ENCODE measurements around the gene LENEP.

The LENEP gene

GRCh38 chr1:155007251-155007828 is 14.0 kb downstream of the LENEP start:
- Histone ChIP-seq H3K79me2 (ENCODE audit: control insufficient read depth, insufficient read depth, low read length, unreplicated experiment) (peaks cover 76% of the 10 kb centered on the region), H3K4me3 (ENCODE audit: low read depth, low read length) (no peak overlapping the region), H3K27me3 (ENCODE audit: insufficient read depth, low read length) (no peaks in the 10 kb centered on the region), H3K4me1 (ENCODE audit: control insufficient read depth, insufficient read depth, low read length, unreplicated experiment) (peaks cover 38% of the 10 kb centered on the region), H3K27ac (ENCODE audit: low read depth, low read length) (no peak overlapping the region), H2AFZ (ENCODE audit: low read length, unreplicated experiment) (no peak overlapping the region), H3K36me3 (ENCODE audit: insufficient read depth, low read length) (no peaks in the 10 kb centered on the region)

DNA sequence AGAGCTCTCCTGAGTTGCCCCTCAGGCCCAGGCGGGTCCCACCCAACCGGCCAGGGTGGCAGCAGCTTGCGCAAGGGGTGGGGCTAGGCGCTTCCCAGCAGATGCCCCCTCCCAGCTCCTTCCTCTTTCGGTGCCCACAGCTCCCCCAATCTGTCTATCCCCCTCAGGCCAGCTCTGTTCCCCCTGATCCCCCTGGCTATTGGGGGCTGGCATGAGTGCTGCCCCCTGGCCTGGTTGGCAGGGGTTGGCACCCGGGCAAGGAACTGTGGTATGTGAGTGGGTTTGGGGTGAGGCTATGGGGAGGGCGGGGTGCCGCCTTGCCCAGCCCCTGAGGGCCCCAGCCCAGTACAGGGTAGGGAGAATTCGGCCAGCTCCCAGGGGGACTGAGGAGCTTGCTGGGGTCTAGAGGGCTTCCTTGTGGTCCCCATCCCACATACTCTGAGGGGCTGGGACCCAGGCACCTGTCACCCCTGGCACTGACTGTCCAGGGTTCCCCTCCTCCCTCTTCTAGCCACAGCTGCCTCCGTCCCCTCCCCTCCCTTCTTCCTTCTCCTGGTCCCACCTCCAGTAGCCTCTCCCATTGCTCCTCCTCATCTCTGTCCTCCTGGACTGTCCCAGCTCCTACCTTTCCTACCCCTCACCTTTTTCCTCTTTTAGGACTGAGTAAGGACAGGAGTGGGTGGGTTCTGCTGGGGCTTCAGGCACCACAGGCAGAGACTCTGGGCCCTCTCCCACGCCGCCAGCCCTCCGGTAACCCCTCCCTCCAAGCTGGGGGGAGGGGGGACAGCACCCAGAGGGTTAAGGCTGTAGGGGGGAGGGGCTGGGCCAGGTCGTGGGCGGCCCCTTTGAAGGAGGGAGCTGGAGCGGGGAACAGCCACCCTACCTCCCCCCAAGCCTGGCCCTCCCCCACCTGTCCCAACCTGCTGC is 14.9 kb downstream of the LENEP start:
- H3K79me2 ChIP-seq (ENCODE audit: control insufficient read depth, insufficient read depth, low read length, unreplicated experiment): peaks cover 70% of the 10 kb centered on the region
- no peaks in the 10 kb centered on the region for H3K36me3 ChIP-seq (ENCODE audit: insufficient read depth, low read length)
- no peak overlapping the region for H2AFZ ChIP-seq (ENCODE audit: low read length, unreplicated experiment)
- no peak overlapping the region for H3K27ac ChIP-seq (ENCODE audit: low read depth, low read length)
- no peaks in the 10 kb centered on the region for H3K27me3 ChIP-seq (ENCODE audit: insufficient read depth, low read length)
- H3K4me1 ChIP-seq (ENCODE audit: control insufficient read depth, insufficient read depth, low read length, unreplicated experiment): peaks cover 44% of the 10 kb centered on the region
- no peak overlapping the region for H3K4me3 ChIP-seq (ENCODE audit: low read depth, low read length)

- peaks cover 61% of the 10 kb centered on the region for H3K79me2 ChIP-seq (ENCODE audit: control insufficient read depth, insufficient read depth, low read length, unreplicated experiment)
- H3K4me1 ChIP-seq (ENCODE audit: control insufficient read depth, insufficient read depth, low read length, unreplicated experiment): peaks cover 41% of the 10 kb centered on the region
- no peak overlapping the region for H2AFZ ChIP-seq (ENCODE audit: low read length, unreplicated experiment)
- peaks cover 5% of the 10 kb centered on the region; the same call in 1 of the 2 replicates for H3K36me3 ChIP-seq (ENCODE audit: insufficient read depth, low read length)
- H3K27me3 ChIP-seq (ENCODE audit: insufficient read depth, low read length): no peaks in the 10 kb centered on the region
- H3K27ac ChIP-seq (ENCODE audit: low read depth, low read length): no peak overlapping the region
- no peak overlapping the region for H3K4me3 ChIP-seq (ENCODE audit: low read depth, low read length)
These were observed 15.9 kb downstream of the LENEP start for GRCh38 chr1:155009221-155009711.

DNA sequence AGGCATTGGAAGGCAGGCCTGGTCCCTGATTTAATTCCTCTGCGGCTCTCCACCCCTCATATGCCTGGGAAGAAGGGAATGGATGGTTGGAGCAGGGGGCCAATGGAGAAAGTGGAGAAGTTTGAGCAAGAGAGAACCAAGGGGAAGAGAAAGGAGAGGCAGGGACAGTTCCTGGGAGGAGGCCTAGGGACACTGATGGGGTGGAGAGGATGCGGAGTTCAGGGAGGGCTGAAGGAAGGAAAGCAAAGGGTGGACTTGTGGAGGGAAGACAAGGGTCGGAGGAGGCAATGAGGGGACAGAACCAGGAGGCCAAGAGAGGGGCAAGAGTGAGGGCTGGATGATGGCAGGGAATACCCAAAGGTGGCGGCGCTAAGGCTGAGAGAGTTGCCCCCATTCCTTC is 16.4 kb downstream of the LENEP start:
- Histone ChIP-seq H3K4me3 (ENCODE audit: low read depth, low read length) (no peak overlapping the region), H3K27ac (ENCODE audit: low read depth, low read length) (no peak overlapping the region), H3K27me3 (ENCODE audit: insufficient read depth, low read length) (no peaks in the 10 kb centered on the region), H3K79me2 (ENCODE audit: control insufficient read depth, insufficient read depth, low read length, unreplicated experiment) (peaks cover 56% of the 10 kb centered on the region), H3K4me1 (ENCODE audit: control insufficient read depth, insufficient read depth, low read length, unreplicated experiment) (peaks cover 37% of the 10 kb centered on the region), H2AFZ (ENCODE audit: low read length, unreplicated experiment) (no peak overlapping the region), H3K36me3 (ENCODE audit: insufficient read depth, low read length) (peaks cover 5% of the 10 kb centered on the region; the same call in 1 of the 2 replicates)

GRCh38 chr1:155010211-155010918 is 17.0 kb downstream of the LENEP start:
- no peak overlapping the region for H2AFZ ChIP-seq (ENCODE audit: low read length, unreplicated experiment)
- H3K4me3 ChIP-seq (ENCODE audit: low read depth, low read length): no peak overlapping the region
- peaks cover 30% of the 10 kb centered on the region for H3K4me1 ChIP-seq (ENCODE audit: control insufficient read depth, insufficient read depth, low read length, unreplicated experiment)
- H3K79me2 ChIP-seq (ENCODE audit: control insufficient read depth, insufficient read depth, low read length, unreplicated experiment): peaks cover 50% of the 10 kb centered on the region
- no peaks in the 10 kb centered on the region for H3K27me3 ChIP-seq (ENCODE audit: insufficient read depth, low read length)
- no peak overlapping the region for H3K27ac ChIP-seq (ENCODE audit: low read depth, low read length)
- H3K36me3 ChIP-seq (ENCODE audit: insufficient read depth, low read length): peaks cover 5% of the 10 kb centered on the region; the same call in 1 of the 2 replicates

DNA sequence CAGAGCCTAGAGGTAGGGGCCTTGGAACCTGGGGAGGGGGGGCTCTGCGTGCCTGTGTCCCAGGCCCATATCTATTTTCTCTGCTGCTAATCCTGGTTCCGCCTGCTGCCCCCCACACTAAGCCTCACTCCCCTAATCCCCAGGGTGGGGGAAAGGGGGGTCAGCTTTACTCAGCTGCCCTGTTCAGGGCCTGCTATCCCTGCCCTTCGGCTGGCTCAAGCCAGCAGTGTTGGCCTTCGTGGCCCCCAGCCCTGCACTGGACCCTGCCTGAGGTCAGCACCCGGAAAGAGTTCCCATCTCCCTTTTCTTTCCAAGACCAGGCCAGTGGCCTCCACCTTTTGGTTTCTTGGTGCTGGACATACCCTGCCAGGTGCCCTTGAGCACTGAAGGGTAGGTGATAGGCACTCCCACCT is 17.6 kb downstream of the LENEP start:
- Histone ChIP-seq H3K4me1 (ENCODE audit: control insufficient read depth, insufficient read depth, low read length, unreplicated experiment) (peaks cover 24% of the 10 kb centered on the region), H2AFZ (ENCODE audit: low read length, unreplicated experiment) (no peak overlapping the region), H3K27me3 (ENCODE audit: insufficient read depth, low read length) (no peaks in the 10 kb centered on the region), H3K4me3 (ENCODE audit: low read depth, low read length) (no peak overlapping the region), H3K36me3 (ENCODE audit: insufficient read depth, low read length) (peaks cover 5% of the 10 kb centered on the region; the same call in 1 of the 2 replicates), H3K27ac (ENCODE audit: low read depth, low read length) (peak overlapping the region; percentile 38; the same call in 1 of the 2 replicates), H3K79me2 (ENCODE audit: control insufficient read depth, insufficient read depth, low read length, unreplicated experiment) (peaks cover 44% of the 10 kb centered on the region)

GRCh38 chr1:155011437-155012025 is 18.1 kb downstream of the LENEP start:
- Histone ChIP-seq H3K4me3 (ENCODE audit: low read depth, low read length) (no peak overlapping the region), H3K79me2 (ENCODE audit: control insufficient read depth, insufficient read depth, low read length, unreplicated experiment) (peaks cover 39% of the 10 kb centered on the region), H3K27ac (ENCODE audit: low read depth, low read length) (peak overlapping the region; percentile 38; the same call in 1 of the 2 replicates), H3K4me1 (ENCODE audit: control insufficient read depth, insufficient read depth, low read length, unreplicated experiment) (peaks cover 22% of the 10 kb centered on the region), H2AFZ (ENCODE audit: low read length, unreplicated experiment) (no peak overlapping the region), H3K36me3 (ENCODE audit: insufficient read depth, low read length) (peaks cover 6% of the 10 kb centered on the region; the same call in 1 of the 2 replicates), H3K27me3 (ENCODE audit: insufficient read depth, low read length) (no peaks in the 10 kb centered on the region)

DNA sequence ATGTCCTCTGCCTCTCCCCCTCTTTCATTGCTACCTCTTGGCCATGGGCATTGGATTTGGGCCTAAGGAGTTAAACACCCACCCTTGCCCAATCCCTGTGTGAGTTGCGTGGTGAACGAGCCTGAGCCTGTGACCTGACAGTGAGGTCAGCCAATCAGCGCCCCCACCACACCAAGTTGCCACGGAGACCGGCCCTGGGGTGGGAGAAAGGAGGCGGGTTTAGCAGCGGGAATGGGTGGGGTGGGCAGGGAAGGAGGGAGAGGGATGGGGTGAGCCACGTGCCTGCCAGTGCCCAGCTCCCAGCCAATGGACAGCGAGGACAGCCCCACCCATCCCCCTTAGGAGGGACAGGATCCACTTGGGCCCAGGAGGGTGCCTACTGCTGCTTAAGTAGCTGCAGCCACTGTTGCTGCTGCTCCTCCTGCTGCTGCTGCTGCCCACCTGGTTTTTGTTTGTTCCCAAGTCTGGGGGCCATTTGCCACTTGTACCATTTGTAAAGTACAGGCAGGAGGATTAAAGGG is 18.7 kb downstream of the LENEP start:
- Histone ChIP-seq H3K27me3 (ENCODE audit: insufficient read depth, low read length) (no peaks in the 10 kb centered on the region), H3K4me3 (ENCODE audit: low read depth, low read length) (no peak overlapping the region), H3K27ac (ENCODE audit: low read depth, low read length) (peak overlapping the region; percentile 38; the same call in 1 of the 2 replicates), H2AFZ (ENCODE audit: low read length, unreplicated experiment) (no peak overlapping the region), H3K36me3 (ENCODE audit: insufficient read depth, low read length) (peaks cover 9% of the 10 kb centered on the region; the same call in 1 of the 2 replicates), H3K79me2 (ENCODE audit: control insufficient read depth, insufficient read depth, low read length, unreplicated experiment) (peaks cover 33% of the 10 kb centered on the region), H3K4me1 (ENCODE audit: control insufficient read depth, insufficient read depth, low read length, unreplicated experiment) (peaks cover 27% of the 10 kb centered on the region)

DNA sequence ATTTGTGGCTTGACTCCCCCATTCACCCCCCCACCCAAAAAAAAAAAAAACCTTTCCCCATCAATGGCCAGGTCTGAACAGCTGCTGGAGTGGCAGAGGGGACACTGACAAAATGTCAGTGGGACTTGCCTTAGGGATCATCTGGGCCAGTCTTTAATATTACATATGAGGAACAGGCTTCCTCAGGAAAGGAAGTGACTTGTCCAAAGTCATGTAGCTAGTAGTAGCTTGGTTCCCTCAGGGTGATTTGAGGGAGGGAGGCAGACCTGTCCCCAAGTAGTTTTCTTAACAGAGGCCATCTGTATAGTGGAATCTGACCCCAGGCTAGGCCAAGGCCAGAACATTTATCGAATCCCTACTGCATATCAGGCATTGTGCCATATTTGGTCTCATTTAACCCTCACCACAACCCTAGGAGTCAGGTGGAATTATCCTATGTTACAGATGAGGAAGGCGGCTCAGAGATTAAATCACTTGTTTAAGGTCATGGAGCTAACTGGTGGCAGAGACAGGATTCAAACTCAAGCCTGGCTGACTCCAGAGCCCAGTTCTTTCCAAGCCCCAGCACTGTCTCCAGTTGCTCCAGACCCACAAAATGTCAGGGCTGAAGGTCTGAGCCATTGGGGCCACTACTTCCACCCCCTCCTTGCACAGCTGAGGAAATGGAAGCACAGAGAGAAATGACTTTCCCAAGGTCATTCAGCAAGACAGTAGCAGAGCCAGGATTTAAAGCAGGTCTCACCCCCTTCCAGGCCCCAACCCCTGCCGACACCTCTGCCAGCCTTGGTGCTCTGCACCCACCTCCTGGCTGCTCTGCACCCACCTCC is 19.6 kb downstream of the LENEP start:
- H3K36me3 ChIP-seq (ENCODE audit: insufficient read depth, low read length): peaks cover 9% of the 10 kb centered on the region; the same call in 1 of the 2 replicates
- no peaks in the 10 kb centered on the region for H3K27me3 ChIP-seq (ENCODE audit: insufficient read depth, low read length)
- peaks cover 26% of the 10 kb centered on the region for H3K79me2 ChIP-seq (ENCODE audit: control insufficient read depth, insufficient read depth, low read length, unreplicated experiment)
- no peak overlapping the region for H3K4me3 ChIP-seq (ENCODE audit: low read depth, low read length)
- no peak overlapping the region for H3K27ac ChIP-seq (ENCODE audit: low read depth, low read length)
- H3K4me1 ChIP-seq (ENCODE audit: control insufficient read depth, insufficient read depth, low read length, unreplicated experiment): peaks cover 33% of the 10 kb centered on the region
- H2AFZ ChIP-seq (ENCODE audit: low read length, unreplicated experiment): no peak overlapping the region

Measured in ACC112 (cell line).